ENCODE data around the gene PRND.
"Not testable (repeated sequence)": the region's sequence is repeated elsewhere in the genome, so short reads cannot be mapped to it uniquely, and the experiment has no call there.

The PRND gene

GRCh38 chr20:4702562-4703280 lies 19.0 kb upstream of the PRND start:
- no peak for DNase-seq (ENCODE audit: low spot score)
- no peak for TF ChIP-seq CTCF (IDR thresholded peaks at IDR 0.05; ENCODE audit: borderline replicate concordance, control extremely low read depth, extremely low read depth, insufficient read depth, missing control alignments)
- in situ Hi-C loops (cut with MboI; ENCODE audit: low sequenced_read_pairs, unreplicated experiment): no loop called here

GRCh38 chr20:4703281-4703676 lies 18.4 kb upstream of the PRND start:
- TF ChIP-seq CTCF (IDR thresholded peaks at IDR 0.05; ENCODE audit: borderline replicate concordance, control extremely low read depth, extremely low read depth, insufficient read depth, missing control alignments): no peak
- in situ Hi-C loops (cut with MboI; ENCODE audit: low sequenced_read_pairs, unreplicated experiment): no loop called here
- no peak for DNase-seq (ENCODE audit: low spot score)

GRCh38 chr20:4706941-4707340 lies 14.8 kb upstream of the PRND start:
- DNase-seq (ENCODE audit: low spot score); in situ Hi-C loops (cut with MboI; ENCODE audit: low sequenced_read_pairs, unreplicated experiment): not testable (repeated sequence)

GRCh38 chr20:4708036-4708435 lies 13.7 kb upstream of the PRND start:
- in situ Hi-C loops (cut with MboI; ENCODE audit: low sequenced_read_pairs, unreplicated experiment): no loop called here
- TF ChIP-seq CTCF (IDR thresholded peaks at IDR 0.05; ENCODE audit: borderline replicate concordance, control extremely low read depth, extremely low read depth, insufficient read depth, missing control alignments): no peak
- DNase-seq (ENCODE audit: low spot score): no peak

- TF ChIP-seq CTCF (IDR thresholded peaks at IDR 0.05; ENCODE audit: borderline replicate concordance, control extremely low read depth, extremely low read depth, insufficient read depth, missing control alignments): no peak
- in situ Hi-C loops (cut with MboI; ENCODE audit: low sequenced_read_pairs, unreplicated experiment): no loop called here
- no peak for DNase-seq (ENCODE audit: low spot score)
Measured at GRCh38 chr20:4708856-4709255, 12.9 kb upstream of the PRND start.

- in situ Hi-C loops (cut with MboI; ENCODE audit: low sequenced_read_pairs, unreplicated experiment): no loop called here
- TF ChIP-seq CTCF (IDR thresholded peaks at IDR 0.05; ENCODE audit: borderline replicate concordance, control extremely low read depth, extremely low read depth, insufficient read depth, missing control alignments): no peak
- DNase-seq (ENCODE audit: low spot score): no peak
Measured at GRCh38 chr20:4709261-4710105, 12.2 kb upstream of the PRND start.

- in situ Hi-C loops (cut with MboI; ENCODE audit: low sequenced_read_pairs, unreplicated experiment): no loop called here
- no peak for DNase-seq (ENCODE audit: low spot score)
- no peak for TF ChIP-seq CTCF (IDR thresholded peaks at IDR 0.05; ENCODE audit: borderline replicate concordance, control extremely low read depth, extremely low read depth, insufficient read depth, missing control alignments)
Measured at GRCh38 chr20:4710106-4710475, 11.6 kb upstream of the PRND start.

All from GM13976 (cell line).